NCI-H460 (cell line): ENCODE results near the gene OR5D14. TPM values are rescaled to one million over a fixed set of nuclear protein-coding genes. Genes with fewer than 3 reads are reported as not detected.

Experiments used
- DNase-seq: peaks from one replicate; pipeline ENCODE4 v3.0.0-alpha.2; 2016; ENCODE audit warnings: low read depth; ENCODE audit errors: extremely low read depth
- polyA plus RNA-seq: library from polyadenylated mRNA; depleted of rRNA; stranded (reverse); fragments of >200 nt; gene quantifications from 2 replicates; pipeline ENCODE4 v1.2.3, GENCODE V29; 2014; cell fraction: nucleus; rRNA removed
- total RNA-seq: library from RNA; depleted of rRNA; stranded (reverse); fragments of >200 nt; shearing (Covaris generic); gene quantifications from 2 replicates; pipeline ENCODE4 v1.2.3, GENCODE V29; 2014; rRNA removed

OR5D14 gene
- total RNA-seq: not detected in 2 replicates
- polyA plus RNA-seq: not detected in 2 replicates

DNA sequence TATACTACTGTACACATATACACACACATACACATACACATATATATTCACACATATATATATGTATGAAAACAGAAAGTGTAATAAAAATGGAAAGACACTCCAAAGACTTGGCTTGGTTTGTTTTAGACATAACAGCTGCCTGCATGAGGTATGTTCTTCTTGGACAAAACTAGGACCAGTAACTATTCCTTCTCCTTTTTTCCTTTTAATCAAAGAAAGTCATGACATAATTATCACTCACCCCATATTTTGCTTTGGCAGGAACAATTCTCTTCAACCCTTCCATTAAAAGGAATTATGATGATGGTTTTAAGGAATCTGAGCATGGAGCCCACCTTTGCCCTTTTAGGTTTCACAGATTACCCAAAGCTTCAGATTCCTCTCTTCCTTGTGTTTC lies at the start of gene OR5D14:
Gene OR5D14, plus strand, starts transcription at position 301 of the 400 bp plus-strand sequence. Its CDS starts 0 bp downstream, at position 301.
- no peak for DNase-seq

DNA sequence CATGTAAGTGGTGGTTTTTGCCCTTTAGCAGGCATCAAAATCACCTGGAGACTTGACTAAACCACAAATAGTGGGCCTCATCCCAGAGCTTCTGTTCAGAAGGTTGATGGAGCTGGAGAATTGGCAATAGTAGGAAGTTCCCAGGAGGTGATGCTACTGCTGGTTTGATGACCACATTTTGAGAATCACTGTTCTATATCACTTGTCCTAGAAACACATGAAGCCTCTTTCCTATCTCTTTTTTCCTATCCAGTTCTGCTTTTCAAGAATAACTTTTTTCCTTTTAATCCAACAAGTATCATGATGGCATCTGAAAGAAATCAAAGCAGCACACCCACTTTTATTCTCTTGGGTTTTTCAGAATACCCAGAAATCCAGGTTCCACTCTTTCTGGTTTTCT lies 22.2 kb upstream of the OR5D14 start, which contains the start of gene OR5D13:
Gene OR5D13, plus strand, starts transcription at position 301 of the 400 bp plus-strand sequence. Its CDS starts 0 bp downstream, at position 301.
- DNase-seq: no peak

DNA sequence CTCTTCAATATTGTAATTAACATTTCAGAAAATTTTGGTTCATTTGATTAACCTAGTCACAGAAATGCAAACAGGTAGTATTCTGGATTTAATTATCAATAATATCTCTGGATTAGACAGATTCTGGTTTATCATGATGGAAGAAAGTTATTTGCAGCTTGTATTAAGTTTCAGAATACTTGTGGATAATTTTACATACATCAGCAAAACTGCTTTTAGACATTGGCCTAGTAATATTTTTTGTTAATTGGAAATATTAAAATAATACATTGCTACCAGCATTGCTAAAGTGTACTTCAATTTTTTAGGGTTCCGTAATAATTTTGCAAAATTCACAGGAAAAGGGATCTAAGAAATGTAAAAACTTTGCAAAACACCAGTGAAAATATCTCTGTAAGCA lies 3.8 kb upstream of the OR5D14 start:
- no peak for DNase-seq

DNA sequence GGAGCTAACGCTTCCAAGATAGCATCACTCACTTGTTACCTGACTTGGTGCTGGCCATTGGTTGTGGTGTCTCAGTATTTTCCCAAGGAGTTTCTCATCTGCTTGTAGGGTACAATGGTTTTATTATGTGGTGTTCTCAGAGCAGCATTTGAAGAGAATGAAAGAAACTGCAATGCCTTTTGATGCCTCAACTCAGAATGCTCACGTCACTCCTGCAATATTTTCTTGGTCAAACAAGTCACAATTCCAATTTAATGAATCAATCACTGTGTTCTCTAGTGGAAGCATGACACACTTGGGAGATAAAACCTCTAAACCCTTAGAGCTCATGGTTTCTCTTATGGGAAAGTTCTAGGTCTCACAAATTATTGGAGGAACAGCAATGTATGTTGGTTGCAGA lies 2.0 kb upstream of the OR5D14 start:
- no peak for DNase-seq

DNA sequence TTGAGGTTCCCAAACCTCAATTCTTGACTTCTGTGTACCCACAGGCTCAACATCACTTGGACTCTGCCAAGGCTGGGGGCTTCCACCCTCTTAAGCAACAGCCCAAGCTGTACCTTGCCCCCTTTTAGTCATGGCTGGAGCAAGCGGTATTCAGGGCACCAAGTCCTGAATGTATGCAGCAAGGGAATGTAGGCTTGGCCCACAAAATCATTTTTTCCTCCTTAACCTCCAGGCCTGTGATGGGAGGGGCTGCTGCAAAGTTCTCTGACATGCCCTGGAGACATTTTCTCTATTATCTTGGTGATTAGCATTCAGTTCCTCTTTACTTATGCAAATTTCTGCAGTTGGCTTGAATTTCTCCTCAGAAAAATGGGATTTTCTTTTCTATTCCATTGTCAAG lies 10.9 kb downstream of the OR5D14 start:
- DNase-seq: no peak

DNA sequence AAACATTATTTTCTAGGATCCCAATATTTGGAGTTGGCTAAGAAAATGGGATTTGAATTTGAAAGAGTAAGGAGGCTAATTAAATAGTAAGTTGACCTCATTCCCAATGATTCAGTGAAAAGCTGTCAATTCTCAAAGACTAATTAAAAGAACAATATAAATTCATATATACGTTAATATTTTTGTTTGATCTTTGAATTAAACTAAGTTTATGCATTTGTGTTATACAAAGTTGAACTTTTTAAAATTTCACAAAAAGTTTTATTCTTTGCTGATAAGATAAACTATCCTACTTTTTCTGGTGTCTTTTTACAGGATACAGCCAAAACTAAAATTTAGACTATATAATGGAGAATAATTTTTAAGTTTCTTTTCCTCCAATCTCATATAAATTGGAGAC lies 15.7 kb downstream of the OR5D14 start, which contains the start of gene OR5L1:
Gene OR5L1, plus strand, starts transcription at position 301 of the 400 bp plus-strand sequence. CDS start 100 bp downstream, outside the sequence.
- DNase-seq: no peak

DNA sequence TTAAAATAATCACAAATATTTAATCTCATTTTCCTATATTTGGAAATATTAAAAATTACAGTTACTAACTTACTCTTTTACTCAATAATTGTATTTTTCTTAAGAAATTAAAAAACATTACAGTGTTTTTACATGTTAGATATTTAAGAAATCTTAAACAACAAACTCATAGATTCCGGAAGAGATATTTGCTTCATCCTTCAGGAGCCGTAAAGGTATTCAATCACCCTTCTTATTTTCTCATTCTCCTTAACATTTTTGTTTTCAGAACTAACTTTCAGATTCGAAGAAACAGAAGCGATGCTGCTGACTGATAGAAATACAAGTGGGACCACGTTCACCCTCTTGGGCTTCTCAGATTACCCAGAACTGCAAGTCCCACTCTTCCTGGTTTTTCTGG lies 24.0 kb downstream of the OR5D14 start, which contains the start of gene OR5D18:
Gene OR5D18, plus strand, starts transcription at position 301 of the 400 bp plus-strand sequence. Its CDS starts 0 bp downstream, at position 301.
- DNase-seq: no peak

DNA sequence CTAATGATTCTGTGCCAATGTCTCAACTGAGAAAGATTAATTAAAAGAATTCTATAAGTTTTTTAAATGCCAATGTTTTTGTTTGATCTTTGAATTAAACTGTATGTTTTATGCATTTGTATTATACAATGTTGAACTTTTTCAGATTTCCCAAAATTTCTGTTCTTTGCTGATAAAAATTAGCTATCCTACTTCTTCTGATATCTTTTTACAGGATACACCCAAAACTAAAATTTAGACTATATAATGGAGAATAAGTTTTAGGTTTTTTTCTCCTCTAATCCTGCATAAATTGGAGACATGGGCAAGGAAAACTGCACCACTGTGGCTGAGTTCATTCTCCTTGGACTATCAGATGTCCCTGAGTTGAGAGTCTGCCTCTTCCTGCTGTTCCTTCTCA lies 31.6 kb downstream of the OR5D14 start, which contains the start of gene OR5L2:
Gene OR5L2, plus strand, starts transcription at position 301 of the 400 bp plus-strand sequence. Its CDS starts 0 bp downstream, at position 301.
- DNase-seq: no peak

DNA sequence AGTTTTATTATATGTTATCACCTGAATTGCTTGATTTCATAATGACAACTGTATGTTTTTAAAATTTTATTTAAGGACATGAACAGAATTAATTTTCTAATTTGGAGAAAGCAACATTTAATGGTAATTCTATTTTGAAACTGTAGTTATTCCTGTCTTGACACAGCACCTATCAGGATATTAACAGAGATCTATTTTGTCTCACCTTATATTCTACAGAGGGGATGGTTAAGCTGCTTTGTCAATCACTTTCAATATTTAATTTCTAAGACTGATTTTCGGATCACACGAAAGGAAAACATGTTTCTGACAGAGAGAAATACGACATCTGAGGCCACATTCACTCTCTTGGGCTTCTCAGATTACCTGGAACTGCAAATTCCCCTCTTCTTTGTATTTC lies 43.1 kb downstream of the OR5D14 start, which contains the start of gene OR5D16:
Gene OR5D16, plus strand, starts transcription at position 301 of the 400 bp plus-strand sequence. Its CDS starts 0 bp downstream, at position 301.
- no peak for DNase-seq

Other genes with a start within 250 kb of the OR5D14 start
- gene OR4C15, start 241.1 kb upstream of the OR5D14 start, total RNA-seq: not detected in 2 replicates
- gene OR4C16, start 223.4 kb upstream of the OR5D14 start, total RNA-seq: not detected in 2 replicates
- gene OR4C11, start 187.9 kb upstream of the OR5D14 start, total RNA-seq: not detected in 2 replicates
- gene OR4P4, start 160.4 kb upstream of the OR5D14 start, total RNA-seq: not detected in 2 replicates
- gene OR4S2, start 147.2 kb upstream of the OR5D14 start, total RNA-seq: not detected in 2 replicates
- not detected in 2 replicates for gene OR4C6, start 133.4 kb upstream of the OR5D14 start, total RNA-seq
- gene OR5D13, start 22.1 kb upstream of the OR5D14 start, total RNA-seq: not detected in 2 replicates
- gene OR5L1, start 15.8 kb downstream of the OR5D14 start, total RNA-seq: not detected in 2 replicates
- gene OR5D18, start 24.1 kb downstream of the OR5D14 start, total RNA-seq: not detected in 2 replicates
- gene OR5L2, start 31.7 kb downstream of the OR5D14 start, total RNA-seq: not detected in 2 replicates
- not detected in 2 replicates for gene OR5D16, start 43.2 kb downstream of the OR5D14 start, total RNA-seq
- not detected in 2 replicates for gene TRIM51, start 87.7 kb downstream of the OR5D14 start, total RNA-seq
- gene OR5W2, start 119.0 kb downstream of the OR5D14 start, total RNA-seq: not detected in 2 replicates
- gene OR5I1, start 140.8 kb downstream of the OR5D14 start, total RNA-seq: not detected in 2 replicates
- gene OR10AG1, start 174.4 kb downstream of the OR5D14 start, total RNA-seq: not detected in 2 replicates
- gene OR5F1, start 199.1 kb downstream of the OR5D14 start, total RNA-seq: not detected in 2 replicates
- not detected in 2 replicates for gene OR5AS1, start 232.1 kb downstream of the OR5D14 start, total RNA-seq